Hepatocyte (in vitro differentiated cells): ENCODE results near the gene SPATA19. TPM values are rescaled to one million over a fixed set of nuclear protein-coding genes. Genes with fewer than 3 reads are reported as not detected.

Experiments
- DNase-seq: peaks from one replicate; pipeline ENCODE4 v3.0.0-alpha.2; 2016; ENCODE audit warnings: low spot score
- H2AFZ ChIP-seq: fragments of 200-600 bp; sonication (generic); 2 replicates; pipeline ENCODE4 v1.6.0; 2016; ENCODE audit warnings: antibody characterized with exemption, mild to moderate bottlenecking
- H3K27ac ChIP-seq: fragments of 200-600 bp; sonication (generic); 2 replicates; pipeline ENCODE4 v1.5.1; 2016; ENCODE audit warnings: mild to moderate bottlenecking
- H3K27me3 ChIP-seq: fragments of 200-600 bp; sonication (generic); 2 replicates; pipeline ENCODE4 v1.6.1; 2016
- H3K36me3 ChIP-seq: fragments of 200-600 bp; sonication (generic); replicated peaks from 2 replicates; pipeline ENCODE4 v1.5.1; 2016; ENCODE audit warnings: low read depth; ENCODE audit not compliant: insufficient read depth
- H3K4me1 ChIP-seq: fragments of 200-600 bp; sonication (generic); 2 replicates; pipeline ENCODE4 v1.5.1; 2016; ENCODE audit warnings: mild to moderate bottlenecking, moderate library complexity; ENCODE audit not compliant: insufficient read depth
- H3K4me2 ChIP-seq: fragments of 200-600 bp; sonication (generic); 2 replicates; pipeline ENCODE4 v1.6.0; 2016
- H3K4me3 ChIP-seq: fragments of 200-600 bp; sonication (generic); 2 replicates; pipeline ENCODE4 v1.5.1; 2016; ENCODE audit warnings: mild to moderate bottlenecking
- H3K79me2 ChIP-seq: fragments of 200-600 bp; sonication (generic); 2 replicates; pipeline ENCODE4 v1.6.0; 2017; ENCODE audit warnings: mild to moderate bottlenecking
- H3K9me2 ChIP-seq: fragments of 200-600 bp; sonication (generic); replicated peaks from 2 replicates; pipeline ENCODE4 v1.6.0; 2017; ENCODE audit warnings: mild to moderate bottlenecking; ENCODE audit not compliant: insufficient read depth
- H3K9me3 ChIP-seq: fragments of 200-600 bp; sonication (generic); 2 replicates; pipeline ENCODE4 v1.5.1; 2016; ENCODE audit warnings: low read depth, mild to moderate bottlenecking
- H4K20me1 ChIP-seq: fragments of 200-600 bp; sonication (generic); 2 replicates; pipeline ENCODE4 v1.6.0; 2016; ENCODE audit warnings: mild to moderate bottlenecking; ENCODE audit not compliant: insufficient read depth, poor library complexity, severe bottlenecking
- CTCF ChIP-seq: fragments of 200-600 bp; sonication (generic); IDR thresholded peaks from 2 replicates; pipeline ENCODE4 v1.5.1; 2016; ENCODE audit warnings: antibody characterized with exemption, mild to moderate bottlenecking; ENCODE audit not compliant: poor library complexity
- EZH2 ChIP-seq: fragments of 200-600 bp; sonication (generic); IDR thresholded peaks from 2 replicates; pipeline ENCODE4 v1.6.1; 2016; ENCODE audit warnings: antibody characterized with exemption, mild to moderate bottlenecking, borderline replicate concordance
- EZH2phosphoT487 ChIP-seq: fragments of 200-600 bp; sonication (generic); IDR thresholded peaks from one replicate; pipeline ENCODE4 v1.6.1; 2018; ENCODE audit warnings: antibody characterized with exemption, mild to moderate bottlenecking, low read depth, moderate library complexity; ENCODE audit not compliant: unreplicated experiment, severe bottlenecking
- WGBS: methylation state at CpG from one replicate; pipeline ENCODE4 v1.1.6; 2016; ENCODE audit warnings: low lambda C conversion rate; ENCODE audit errors: missing lambda C conversion rate; 5-methylcytosine and 5-hydroxymethylcytosine counted together
- polyA plus RNA-seq: library from polyadenylated mRNA; unstranded; fragments of >200 nt; fragmentation: Nextera tagmentation; extraction: Ambion mirVana; gene quantifications from 2 replicates; pipeline ENCODE4 v1.2.1, GENCODE V29; 2016
- total RNA-seq: library from RNA; depleted of rRNA; stranded (reverse); fragments of >200 nt; gene quantifications from 2 replicates; pipeline ENCODE4 v1.2.3, GENCODE V29; 2014

The SPATA19 gene
- total and polyA plus RNA-seq, 2 experiments from 2014 or later, result not detected

GRCh38 chr11:133841279-133842043 is 3.9 kb downstream of the SPATA19 start:
- Histone ChIP-seq H3K4me2 (no peak overlapping the region), H3K9me2 (no peaks in the 10 kb centered on the region), H3K36me3 (no peaks in the 10 kb centered on the region), H3K4me3 (no peak overlapping the region), H3K27ac (no peak overlapping the region), H3K27me3 (no peaks in the 10 kb centered on the region), H3K4me1 (no peaks in the 10 kb centered on the region), H3K79me2 (no peaks in the 10 kb centered on the region), H3K9me3 (no peaks in the 10 kb centered on the region), H4K20me1 (no peaks in the 10 kb centered on the region), H2AFZ (no peak overlapping the region)
- TF ChIP-seq EZH2 (no peak), CTCF (no peak), EZH2phosphoT487 (no peak)
- DNase-seq, result no peak
- WGBS, result 84% methylated on average over 12 of the region's 12 CpGs

GRCh38 chr11:133840479-133840941 is 4.8 kb downstream of the SPATA19 start:
- H3K79me2 ChIP-seq, result no peaks in the 10 kb centered on the region

GRCh38 chr11:133835593-133836548 is 9.4 kb downstream of the SPATA19 start:
- WGBS, result 80% methylated on average over 12 of the region's 12 CpGs
- Histone ChIP-seq H3K9me3 (no peaks in the 10 kb centered on the region), H3K4me1 (no peaks in the 10 kb centered on the region), H4K20me1 (no peaks in the 10 kb centered on the region), H3K27ac (no peak overlapping the region), H3K4me3 (no peak overlapping the region), H3K4me2 (no peak overlapping the region), H3K36me3 (no peaks in the 10 kb centered on the region), H3K27me3 (no peaks in the 10 kb centered on the region), H2AFZ (no peak overlapping the region), H3K9me2 (no peaks in the 10 kb centered on the region), H3K79me2 (no peaks in the 10 kb centered on the region)
- TF ChIP-seq CTCF (no peak), EZH2phosphoT487 (no peak), EZH2 (no peak)
- DNase-seq, result no peak

More at GRCh38 chr11:133840479-133840941, 4.8 kb downstream of the SPATA19 start:
- no peaks in the 10 kb centered on the region for H3K27me3 ChIP-seq
- H3K4me1 ChIP-seq, result no peaks in the 10 kb centered on the region
- H3K9me3 ChIP-seq, result no peaks in the 10 kb centered on the region
- H3K36me3 ChIP-seq, result no peaks in the 10 kb centered on the region
- H3K4me2 ChIP-seq, result no peak overlapping the region
- DNase-seq, result no peak
- no peaks in the 10 kb centered on the region for H4K20me1 ChIP-seq
- H3K9me2 ChIP-seq, result no peaks in the 10 kb centered on the region
- no peak overlapping the region for H2AFZ ChIP-seq
- WGBS, result 96% methylated on average over 7 of the region's 7 CpGs
- no peak overlapping the region for H3K4me3 ChIP-seq
- H3K27ac ChIP-seq, result no peak overlapping the region
- no peak for TF ChIP-seq EZH2phosphoT487
- TF ChIP-seq CTCF, result no peak
- TF ChIP-seq EZH2, result no peak
